B cell (primary cell): Measurements from ENCODE around the gene CYGB. TPM values are rescaled to one million over a fixed set of nuclear protein-coding genes. Genes with fewer than 3 reads are reported as not detected.

Experiments
- ATAC-seq: fragments of 200-7000 bp; cut with Tn5 transposase; one replicate; pipeline ENCODE4 v1.10.0; 2021; ENCODE audit warnings: low read depth, mild to moderate bottlenecking, moderate number of reproducible peaks, moderate library complexity
- CTCF ChIA-PET: fragments of 350-600 bp; sonication (Branson Sonifier 250); formaldehyde crosslinking; loops from one replicate; lab custom pipeline; 2021; ENCODE audit warnings: antibody characterized with exemption, inconsistent platforms; lab: Charles Lee
- POLR2A ChIA-PET: fragments of 350-600 bp; sonication (Branson Sonifier 250); formaldehyde crosslinking; loops from one replicate; lab custom pipeline; 2021; ENCODE audit warnings: antibody characterized with exemption; lab: Charles Lee
- DNase-seq: peaks from one replicate; pipeline ENCODE4 v3.0.0; 2013
- H2AFZ ChIP-seq: 2 replicates; pipeline ENCODE4 v1.6.1; 2012; ENCODE audit warnings: mild to moderate bottlenecking, low read depth, low read length; ENCODE audit not compliant: insufficient read depth, poor library complexity, severe bottlenecking
- H3K27ac ChIP-seq, 2 donors: 1 replicate in 1 of 2; 2 replicates in 1 of 2; pipeline ENCODE4 v1.5.1; 2012 to 2013; ENCODE audit warnings: low read length in 2 of 2, mild to moderate bottlenecking in 2 of 2, moderate library complexity in 1 of 2
- H3K27me3 ChIP-seq, 4 experiments: fragments of 200-600 bp in 1 of 4; sonication (generic) in 1 of 4; replicated peaks in 1 of 4; 1 replicate in 2 of 4; 2 replicates in 2 of 4; pipeline versions ENCODE4 v1.6.1 to v1.7.0; 2013 to 2016; ENCODE audit warnings: low read length in 3 of 4, mild to moderate bottlenecking in 2 of 4, mixed read lengths in 1 of 4, moderate library complexity in 1 of 4; ENCODE audit not compliant: insufficient read depth in 4 of 4, control insufficient read depth in 3 of 4; ENCODE audit errors: control extremely low read depth in 1 of 4
- H3K36me3 ChIP-seq, 2 experiments: replicated peaks in 1 of 2; 1 replicate in 1 of 2; 2 replicates in 1 of 2; pipeline versions ENCODE4 v1.6.1 to v1.7.1; 2013; ENCODE audit warnings: low read length in 1 of 2; ENCODE audit not compliant: insufficient read depth in 2 of 2, control insufficient read depth in 1 of 2; ENCODE audit errors: control extremely low read depth in 1 of 2, extremely low read depth in 1 of 2
- H3K4me1 ChIP-seq, 2 donors: fragments of 200-600 bp in 1 of 2; sonication (generic) in 1 of 2; 1 replicate in 1 of 2; 2 replicates in 1 of 2; pipeline versions ENCODE4 v1.5.1 to v1.6.1; 2013 to 2017; ENCODE audit warnings: low read length in 2 of 2; ENCODE audit not compliant: control insufficient read depth in 2 of 2, insufficient read depth in 2 of 2
- H3K4me2 ChIP-seq: replicated peaks from 2 replicates; pipeline ENCODE3; 2012; ENCODE audit warnings: mild to moderate bottlenecking, low read depth, low read length; ENCODE audit not compliant: poor library complexity, severe bottlenecking
- H3K4me3 ChIP-seq, 5 experiments: fragments of 200-600 bp in 1 of 5; sonication (generic) in 1 of 5; 1 replicate in 3 of 5; 2 replicates in 2 of 5; pipeline versions ENCODE4 v1.5.1 to v1.7.0; 2011 to 2016; ENCODE audit warnings: low read length in 4 of 5, mild to moderate bottlenecking in 4 of 5, low read depth in 2 of 5, control low read depth in 1 of 5, moderate library complexity in 1 of 5; ENCODE audit not compliant: insufficient read depth in 1 of 5; ENCODE audit errors: control extremely low read depth in 1 of 5, extremely low read depth in 1 of 5
- H3K79me2 ChIP-seq: fragments of 200-600 bp; sonication (generic); one replicate; pipeline ENCODE4 v1.6.0; 2016; ENCODE audit warnings: low read length; ENCODE audit not compliant: control insufficient read depth, insufficient read depth
- H3K9ac ChIP-seq: fragments of 200-600 bp; sonication (generic); 2 replicates; pipeline ENCODE4 v1.6.1; 2017; ENCODE audit warnings: mild to moderate bottlenecking, low read length, moderate library complexity
- H3K9me3 ChIP-seq, 3 donors: one replicate each; pipeline versions ENCODE4 v1.6.1 to v1.7.1; 2013; ENCODE audit warnings: low read length in 2 of 3; ENCODE audit not compliant: control insufficient read depth in 2 of 3, insufficient read depth in 1 of 3; ENCODE audit errors: control extremely low read depth in 1 of 3
- H4K20me1 ChIP-seq: 2 replicates; pipeline ENCODE4 v1.6.0; 2012; ENCODE audit warnings: mild to moderate bottlenecking, low read length; ENCODE audit not compliant: insufficient read depth, control insufficient read depth, poor library complexity, severe bottlenecking
- H3K27ac Mint-ChIP-seq: one replicate; pipeline ENCODE4 v1.8.0; 2021; ENCODE audit warnings: mixed read lengths
- H3K27me3 Mint-ChIP-seq: one replicate; pipeline ENCODE4 v1.8.0; 2021; ENCODE audit warnings: mixed read lengths
- H3K4me1 Mint-ChIP-seq: one replicate; pipeline ENCODE4 v1.8.0; 2021; ENCODE audit warnings: mixed read lengths
- H3K4me3 Mint-ChIP-seq: one replicate; pipeline ENCODE4 v1.8.0; 2021; ENCODE audit warnings: mixed read lengths
- H3K9me3 Mint-ChIP-seq: one replicate; pipeline ENCODE4 v1.8.0; 2022; ENCODE audit warnings: mixed read lengths; ENCODE audit not compliant: insufficient read depth
- EZH2 ChIP-seq: IDR thresholded peaks from 2 replicates; pipeline ENCODE4 v1.6.1; 2012; ENCODE audit warnings: borderline replicate concordance, low read depth, mild to moderate bottlenecking, moderate library complexity, low read length; ENCODE audit not compliant: insufficient read depth, poor library complexity, severe bottlenecking
- WGBS: methylation state at CpG from one replicate; pipeline ENCODE4 v1.1.5; 2013; ENCODE audit warnings: missing lambda C conversion rate; ENCODE audit not compliant: insufficient coverage; 5-methylcytosine and 5-hydroxymethylcytosine counted together
- intact Hi-C: fragments of 100-400 bp; cut with micrococcal nuclease; formaldehyde crosslinking; loops from one replicate; pipeline ENCODE4 v1.10.0; 2022
- polyA plus RNA-seq: library from polyadenylated mRNA; depleted of rRNA; stranded (reverse); fragments of >200 nt; gene quantifications from 2 replicates; pipeline ENCODE4 v1.2.3, GENCODE V29; 2012
- total RNA-seq, 2 donors: library from RNA; stranded (reverse); fragments of 120-200 nt in 1 of 2; gene quantifications; 1 replicate in 1 of 2; 2 replicates in 1 of 2; pipeline versions ENCODE4 v1.2.3 to v1.2.4, GENCODE V29; 2013 to 2022
- TF ChIP-seq, protein P1 (sequence below): fragments of 200-600 bp; IDR thresholded peaks from one replicate; pipeline ENCODE4 v1.8.0; 2022; ENCODE audit warnings: antibody characterized with exemption, mild to moderate bottlenecking

Gene CYGB
- total and polyA plus RNA-seq, 2 donors (not counting 1 experiment from before 2014, with no cell fraction given): 0.42 to 2.7 TPM

DNA sequence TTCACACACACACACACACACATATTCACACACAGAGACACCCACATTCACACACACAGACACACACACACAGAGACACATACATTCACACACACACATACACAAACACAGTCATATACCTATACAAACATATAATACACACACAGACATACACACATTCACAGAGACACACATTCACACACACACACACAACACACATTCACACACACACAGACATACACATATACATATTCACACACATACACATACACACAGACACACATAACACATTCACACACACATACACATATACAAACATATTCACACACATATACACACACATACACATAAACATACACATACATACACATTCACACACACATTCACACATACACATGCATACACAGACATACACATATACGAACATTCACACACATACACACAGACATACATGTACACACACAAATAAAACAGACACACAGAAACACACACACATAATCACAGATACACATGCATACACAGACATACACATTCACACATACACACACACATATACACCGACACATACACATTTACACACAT, 10.2 kb upstream of the CYGB start:
- H3K27ac Mint-ChIP-seq: no peak overlapping the region
- no peaks in the 10 kb centered on the region for H3K79me2 ChIP-seq
- H3K9me3 Mint-ChIP-seq: no peaks in the 10 kb centered on the region
- no peaks in the 10 kb centered on the region for H3K9me3 ChIP-seq
- POLR2A ChIA-PET: interaction anchor here (1.2 kb wide), 1 partner anchor 10 kb away, joined by 3 read pairs; no protein-coding TSS in a partner anchor
- H4K20me1 ChIP-seq: no peaks in the 10 kb centered on the region
- 91% methylated on average over 2 of the region's 2 CpGs for WGBS
- peaks cover 4 to 8% of the 10 kb centered on the region in 2 donors for H3K4me1 ChIP-seq
- peaks cover 7% of the 10 kb centered on the region for H3K4me1 Mint-ChIP-seq
- peaks cover 0 to 3% of the 10 kb centered on the region in 2 experiments for H3K36me3 ChIP-seq
- DNase-seq (no peak), ATAC-seq (no peak)
- no peak overlapping the region for H3K4me2 ChIP-seq
- H3K27ac ChIP-seq: no peak overlapping the region
- TF ChIP-seq, protein P1, sequence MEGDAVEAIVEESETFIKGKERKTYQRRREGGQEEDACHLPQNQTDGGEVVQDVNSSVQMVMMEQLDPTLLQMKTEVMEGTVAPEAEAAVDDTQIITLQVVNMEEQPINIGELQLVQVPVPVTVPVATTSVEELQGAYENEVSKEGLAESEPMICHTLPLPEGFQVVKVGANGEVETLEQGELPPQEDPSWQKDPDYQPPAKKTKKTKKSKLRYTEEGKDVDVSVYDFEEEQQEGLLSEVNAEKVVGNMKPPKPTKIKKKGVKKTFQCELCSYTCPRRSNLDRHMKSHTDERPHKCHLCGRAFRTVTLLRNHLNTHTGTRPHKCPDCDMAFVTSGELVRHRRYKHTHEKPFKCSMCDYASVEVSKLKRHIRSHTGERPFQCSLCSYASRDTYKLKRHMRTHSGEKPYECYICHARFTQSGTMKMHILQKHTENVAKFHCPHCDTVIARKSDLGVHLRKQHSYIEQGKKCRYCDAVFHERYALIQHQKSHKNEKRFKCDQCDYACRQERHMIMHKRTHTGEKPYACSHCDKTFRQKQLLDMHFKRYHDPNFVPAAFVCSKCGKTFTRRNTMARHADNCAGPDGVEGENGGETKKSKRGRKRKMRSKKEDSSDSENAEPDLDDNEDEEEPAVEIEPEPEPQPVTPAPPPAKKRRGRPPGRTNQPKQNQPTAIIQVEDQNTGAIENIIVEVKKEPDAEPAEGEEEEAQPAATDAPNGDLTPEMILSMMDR: no peak
- TF ChIP-seq EZH2: no peak
- H3K27me3 Mint-ChIP-seq: peaks cover 12% of the 10 kb centered on the region
- no peak overlapping the region for H3K4me3 Mint-ChIP-seq
- H2AFZ ChIP-seq: no peak overlapping the region
- no peak overlapping the region for H3K4me3 ChIP-seq
- peaks cover 0 to 7% (median 3%) of the 10 kb centered on the region in 4 experiments for H3K27me3 ChIP-seq
- H3K9ac ChIP-seq: no peak overlapping the region
- CTCF ChIA-PET: interaction anchor here (0.8 to 5.6 kb wide), 15 partner anchors 9 to 89 kb away, joined by 3 to 156 read pairs (median 12); no protein-coding TSS in a partner anchor
- intact Hi-C loops: loop anchor here (1.0 to 5.0 kb wide), 6 partner anchors 19 to 244 kb away; partner anchors contain the start of gene AANAT

DNA sequence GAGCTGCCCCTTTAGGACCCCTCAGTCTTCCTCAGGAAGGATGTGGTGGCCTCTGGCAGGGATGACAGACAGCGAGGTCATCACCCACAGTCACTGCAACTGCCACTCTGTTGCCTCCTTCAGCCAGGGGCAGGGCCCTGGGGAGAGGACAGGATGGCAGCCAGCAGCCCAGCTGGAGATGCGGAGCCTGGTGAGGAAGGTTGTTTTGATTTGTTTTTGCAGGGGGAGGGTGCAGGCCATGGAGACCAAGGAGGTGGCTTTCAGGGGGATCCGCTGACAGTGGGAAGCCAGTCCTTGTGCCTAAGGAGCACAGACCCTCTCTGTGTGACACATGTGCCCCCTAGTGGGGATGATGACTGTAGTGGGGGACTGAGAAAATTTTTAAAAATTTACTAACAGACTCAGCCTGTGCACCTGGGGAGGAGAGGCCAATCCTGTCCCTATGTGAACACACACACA, 9.7 kb upstream of the CYGB start:
- ATAC-seq (peak; percentile 90), DNase-seq (peak; percentile 78)
- CTCF ChIA-PET: interaction anchor here (0.7 to 5.6 kb wide), 23 partner anchors 8 to 242 kb away, joined by 3 to 156 read pairs (median 5); partner anchors contain the start of gene AANAT
- Histone ChIP-seq H3K9ac (no peak overlapping the region), H3K4me3 (no peak overlapping the region), H4K20me1 (no peaks in the 10 kb centered on the region), H3K4me2 (no peak overlapping the region), H3K9me3 (no peaks in the 10 kb centered on the region), H3K27me3 (peaks cover 0 to 7% (median 3%) of the 10 kb centered on the region in 4 experiments), H3K79me2 (no peaks in the 10 kb centered on the region), H2AFZ (no peak overlapping the region), H3K4me1 (peaks cover 4 to 8% of the 10 kb centered on the region in 2 donors), H3K36me3 (peaks cover 0 to 3% of the 10 kb centered on the region in 2 experiments), H3K27ac (no peak overlapping the region)
- TF ChIP-seq, protein P1: peak; percentile 66
- TF ChIP-seq EZH2: no peak
- 11% methylated on average over 3 of the region's 3 CpGs for WGBS
- H3K27ac Mint-ChIP-seq: no peak overlapping the region
- no peak overlapping the region for H3K4me3 Mint-ChIP-seq
- peaks cover 17% of the 10 kb centered on the region for H3K27me3 Mint-ChIP-seq
- H3K9me3 Mint-ChIP-seq: no peaks in the 10 kb centered on the region
- intact Hi-C loops: loop anchor here (1.0 to 5.0 kb wide), 6 partner anchors 19 to 244 kb away; partner anchors contain the start of gene AANAT
- H3K4me1 Mint-ChIP-seq: peaks cover 7% of the 10 kb centered on the region
- POLR2A ChIA-PET: interaction anchor here (0.8 to 1.2 kb wide), 4 partner anchors 10 to 31 kb away, joined by 3 read pairs; no protein-coding TSS in a partner anchor
